GM18858 (cell line): ENCODE data around the gene PRDM9.
"Not testable (repeated sequence)": the region's sequence is repeated elsewhere in the genome, so short reads cannot be mapped to it uniquely, and the experiment has no call there.

Experiments used
- ATAC-seq: cut with Tn5 transposase; IDR thresholded peaks from one replicate; pipeline ENCODE4 v1.9.1; 2021; ENCODE audit not compliant: unreplicated experiment

Gene PRDM9

GRCh38 chr5:23527216-23527920, 20.0 kb downstream of the PRDM9 start:
- ATAC-seq, result not testable (repeated sequence)

DNA sequence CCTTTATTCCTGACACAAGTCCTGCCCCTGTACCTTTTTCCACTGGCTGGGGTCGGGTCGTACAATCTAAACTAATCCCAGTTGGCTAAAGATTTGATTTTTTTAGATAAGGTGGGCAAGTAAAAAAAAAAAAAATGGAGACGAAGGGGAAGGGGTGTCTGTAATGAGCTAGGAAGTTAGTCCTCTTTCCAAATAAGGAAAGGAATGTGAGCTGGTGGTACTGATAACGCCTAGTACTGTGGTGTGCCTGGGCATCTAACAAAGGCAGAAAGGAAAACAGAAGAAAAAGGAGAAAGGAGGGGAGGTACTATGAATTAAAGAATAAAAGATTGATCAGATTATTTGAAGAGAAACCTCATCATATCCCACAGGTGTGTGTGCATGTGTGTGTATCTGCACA, 21.3 kb downstream of the PRDM9 start:
- no peak for ATAC-seq

DNA sequence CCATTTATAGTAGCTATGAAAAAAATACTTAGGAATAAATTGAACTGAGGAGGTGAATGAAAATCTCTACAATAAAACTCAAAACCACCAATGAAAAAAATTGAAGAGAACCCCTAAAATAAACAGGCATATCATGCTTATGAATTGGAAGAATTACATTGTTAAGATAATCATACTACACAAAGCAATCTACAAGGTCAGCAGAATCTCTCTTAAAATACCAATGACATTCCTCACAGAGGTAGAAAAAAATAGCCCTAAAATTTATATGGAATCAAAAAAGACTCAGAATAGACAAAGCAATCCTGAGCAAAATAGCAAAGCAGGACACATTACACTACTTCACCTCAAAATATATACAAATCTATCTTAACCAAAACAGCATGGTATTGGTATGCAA, 23.2 kb downstream of the PRDM9 start:
- ATAC-seq, result no peak

DNA sequence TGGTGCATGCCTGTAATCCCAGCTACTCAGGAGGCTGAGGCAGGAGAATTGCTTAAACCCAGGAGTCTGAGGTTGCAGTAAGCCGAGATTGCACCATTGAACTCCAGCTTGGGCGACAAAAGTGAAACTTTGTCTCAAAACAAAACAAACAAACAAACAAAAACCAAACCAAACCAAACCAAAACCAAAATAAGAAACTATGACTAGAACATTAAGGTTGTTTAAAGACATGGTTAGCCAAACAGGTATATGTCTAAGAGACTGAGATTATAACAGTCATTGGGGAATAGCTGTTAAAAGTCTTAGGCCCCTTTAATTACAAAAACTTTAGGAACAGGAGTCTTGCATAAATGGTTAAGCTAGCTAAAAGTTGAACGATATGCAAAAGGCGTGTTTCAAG, 63.6 kb downstream of the PRDM9 start:
- ATAC-seq, result no peak
